ENCODE data around the gene ADGRF5.

ADGRF5 gene

DNA sequence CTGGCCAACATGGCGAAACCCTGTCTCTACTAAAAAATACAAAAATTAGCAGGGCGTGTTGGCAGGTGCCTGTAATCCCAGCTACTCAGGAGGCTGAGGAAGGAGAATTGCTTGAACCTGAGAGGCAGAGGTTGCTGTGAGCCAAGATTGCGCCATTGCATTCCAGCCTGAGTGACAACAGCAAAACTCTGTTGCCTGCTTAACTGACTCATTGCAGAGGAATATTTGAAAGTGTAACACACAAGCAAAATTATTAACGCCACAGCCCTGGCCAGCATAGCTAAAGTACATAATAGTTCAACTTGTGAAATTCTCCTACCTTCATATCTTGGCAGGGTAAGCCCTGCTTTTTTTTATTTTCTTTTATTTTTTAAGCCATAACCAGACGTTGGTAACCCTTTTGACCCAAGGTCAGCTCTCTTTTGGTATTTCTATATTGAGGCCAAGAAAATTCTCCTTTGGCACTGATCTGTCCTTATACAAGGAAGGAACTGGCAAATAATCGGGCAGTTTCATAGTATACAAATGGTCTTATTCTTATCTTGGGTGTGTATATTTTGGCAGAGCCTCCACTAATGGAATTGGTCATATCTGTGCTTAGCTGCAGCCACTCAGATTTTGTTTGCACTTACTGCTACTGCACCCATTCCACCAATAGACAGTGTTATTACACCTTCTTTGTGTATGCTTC is 4.0 kb upstream of the ADGRF5 start:
- TF ChIP-seq, protein P1, sequence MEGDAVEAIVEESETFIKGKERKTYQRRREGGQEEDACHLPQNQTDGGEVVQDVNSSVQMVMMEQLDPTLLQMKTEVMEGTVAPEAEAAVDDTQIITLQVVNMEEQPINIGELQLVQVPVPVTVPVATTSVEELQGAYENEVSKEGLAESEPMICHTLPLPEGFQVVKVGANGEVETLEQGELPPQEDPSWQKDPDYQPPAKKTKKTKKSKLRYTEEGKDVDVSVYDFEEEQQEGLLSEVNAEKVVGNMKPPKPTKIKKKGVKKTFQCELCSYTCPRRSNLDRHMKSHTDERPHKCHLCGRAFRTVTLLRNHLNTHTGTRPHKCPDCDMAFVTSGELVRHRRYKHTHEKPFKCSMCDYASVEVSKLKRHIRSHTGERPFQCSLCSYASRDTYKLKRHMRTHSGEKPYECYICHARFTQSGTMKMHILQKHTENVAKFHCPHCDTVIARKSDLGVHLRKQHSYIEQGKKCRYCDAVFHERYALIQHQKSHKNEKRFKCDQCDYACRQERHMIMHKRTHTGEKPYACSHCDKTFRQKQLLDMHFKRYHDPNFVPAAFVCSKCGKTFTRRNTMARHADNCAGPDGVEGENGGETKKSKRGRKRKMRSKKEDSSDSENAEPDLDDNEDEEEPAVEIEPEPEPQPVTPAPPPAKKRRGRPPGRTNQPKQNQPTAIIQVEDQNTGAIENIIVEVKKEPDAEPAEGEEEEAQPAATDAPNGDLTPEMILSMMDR (IDR thresholded peaks at IDR 0.05; ENCODE audit: extremely low read depth, insufficient read depth, missing control alignments): no peak
- no peak for DNase-seq (ENCODE audit: low spot score)
- in situ Hi-C loops (cut with MboI; ENCODE audit: low pct_unique_long_range_greater_than_20kb, low sequenced_read_pairs, unreplicated experiment): no loop called here

DNA sequence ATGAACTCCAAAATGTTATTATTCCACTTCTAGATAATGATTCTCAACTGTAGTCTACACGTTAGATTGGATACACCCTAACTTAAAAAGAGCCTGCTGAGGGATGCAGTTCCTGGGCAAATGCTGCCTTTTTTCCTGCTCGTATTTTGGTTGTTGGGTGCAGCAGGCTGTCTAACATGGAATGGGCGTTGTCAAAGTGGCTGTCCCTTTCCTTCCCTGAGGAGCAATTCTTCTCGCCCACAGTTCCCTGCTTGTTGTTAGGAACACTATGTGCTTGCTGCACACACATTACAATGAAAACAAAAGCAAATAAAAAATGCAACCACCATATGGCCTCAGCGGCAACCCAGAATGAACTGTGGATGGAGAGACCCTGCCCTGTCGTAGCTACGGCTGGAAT is 1.7 kb upstream of the ADGRF5 start:
- TF ChIP-seq, protein P1 (IDR thresholded peaks at IDR 0.05; ENCODE audit: extremely low read depth, insufficient read depth, missing control alignments): no peak
- in situ Hi-C loops (cut with MboI; ENCODE audit: low pct_unique_long_range_greater_than_20kb, low sequenced_read_pairs, unreplicated experiment): no loop called here
- DNase-seq (ENCODE audit: low spot score): no peak

DNA sequence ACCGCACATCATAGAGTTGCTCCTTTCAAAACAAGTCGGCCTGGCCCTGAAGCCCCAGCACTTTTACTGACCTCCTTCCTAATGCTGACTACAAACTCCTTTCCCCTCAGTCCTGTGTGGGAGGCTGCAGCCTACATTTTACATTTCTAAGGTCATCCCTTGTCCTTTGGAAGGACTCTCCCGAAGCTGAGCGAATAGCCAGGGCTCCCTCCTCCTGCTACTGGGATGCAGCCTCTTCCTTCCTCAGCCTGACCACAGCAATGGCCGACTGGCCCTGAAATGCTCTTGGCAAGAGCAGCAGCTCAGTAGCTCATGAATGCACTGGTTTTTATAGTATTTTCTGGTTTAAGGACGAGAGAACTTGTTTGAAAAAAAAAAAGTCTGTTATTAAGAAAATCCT is 679 bp downstream of the ADGRF5 start:
- DNase-seq (ENCODE audit: low spot score): no peak
- in situ Hi-C loops (cut with MboI; ENCODE audit: low pct_unique_long_range_greater_than_20kb, low sequenced_read_pairs, unreplicated experiment): no loop called here
- TF ChIP-seq, protein P1 (IDR thresholded peaks at IDR 0.05; ENCODE audit: extremely low read depth, insufficient read depth, missing control alignments): no peak

DNA sequence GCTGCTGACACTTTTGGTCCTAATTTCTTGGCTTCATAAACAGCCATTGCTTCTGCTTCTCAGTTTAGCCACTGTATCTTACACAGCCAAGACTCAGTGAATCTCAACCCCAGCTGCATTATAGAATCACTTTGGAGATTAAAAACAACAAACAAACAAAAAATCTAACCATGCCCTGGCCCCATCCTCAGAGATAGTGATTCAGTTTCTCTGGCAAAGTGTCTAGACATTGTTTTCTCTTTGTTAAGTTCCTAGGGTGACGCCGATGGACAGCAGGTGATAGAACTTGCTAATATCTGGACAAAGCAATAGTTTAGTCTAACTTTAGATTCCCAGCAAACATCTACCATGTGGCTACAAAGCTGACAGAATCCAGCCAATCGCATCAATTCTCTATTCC is 2.9 kb downstream of the ADGRF5 start:
- in situ Hi-C loops (cut with MboI; ENCODE audit: low pct_unique_long_range_greater_than_20kb, low sequenced_read_pairs, unreplicated experiment): no loop called here
- DNase-seq (ENCODE audit: low spot score): no peak
- TF ChIP-seq, protein P1 (IDR thresholded peaks at IDR 0.05; ENCODE audit: extremely low read depth, insufficient read depth, missing control alignments): no peak

DNA sequence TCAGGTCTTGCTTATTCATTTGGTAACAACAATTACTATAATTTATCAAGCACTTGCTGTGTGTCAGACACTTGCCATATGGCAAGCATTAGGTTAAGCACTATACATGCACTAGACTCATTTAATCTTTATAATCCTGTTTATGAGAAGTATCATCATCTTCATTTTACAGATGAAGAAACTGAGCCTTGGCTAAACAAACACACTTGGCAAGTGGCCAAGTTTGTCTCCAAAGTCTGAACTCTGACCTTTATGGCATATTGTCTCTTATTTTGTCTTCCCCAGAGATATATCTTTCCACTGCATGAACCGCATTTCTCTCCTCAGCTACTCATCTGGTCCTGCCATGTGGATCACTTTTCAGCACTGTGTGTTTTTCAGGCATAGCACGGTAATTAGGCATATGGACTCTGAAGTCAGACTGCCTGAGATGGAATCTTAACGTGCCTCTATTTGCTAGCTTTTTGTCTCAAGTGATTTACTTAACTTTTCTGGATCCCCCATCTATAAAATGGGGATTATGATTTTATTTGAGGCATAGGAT is 4.7 kb downstream of the ADGRF5 start:
- DNase-seq (ENCODE audit: low spot score): no peak
- TF ChIP-seq, protein P1 (IDR thresholded peaks at IDR 0.05; ENCODE audit: extremely low read depth, insufficient read depth, missing control alignments): no peak

DNA sequence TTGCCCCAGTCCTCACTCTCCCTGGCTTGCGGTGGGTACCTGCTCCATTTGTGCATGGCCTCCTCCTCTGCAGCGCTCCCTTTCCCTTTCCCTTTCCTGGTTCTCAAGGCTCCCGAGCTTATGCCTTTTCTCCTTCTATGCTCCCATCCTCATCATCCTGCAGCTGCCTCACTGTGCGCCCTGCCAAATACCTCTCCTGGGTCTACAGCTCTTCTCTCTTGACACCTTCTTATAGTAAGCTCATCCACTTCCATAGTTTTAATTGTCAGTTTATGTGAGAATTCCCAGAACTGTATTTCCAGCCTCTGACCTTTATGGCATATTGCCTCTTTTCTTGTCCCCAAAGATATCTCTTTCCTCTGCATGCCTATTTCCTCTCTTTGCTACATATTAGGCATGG is 5.9 kb downstream of the ADGRF5 start:
- in situ Hi-C loops (cut with MboI; ENCODE audit: low pct_unique_long_range_greater_than_20kb, low sequenced_read_pairs, unreplicated experiment): no loop called here
- TF ChIP-seq, protein P1 (IDR thresholded peaks at IDR 0.05; ENCODE audit: extremely low read depth, insufficient read depth, missing control alignments): no peak
- no peak for DNase-seq (ENCODE audit: low spot score)

More for the DNA sequence above, 4.7 kb downstream of the ADGRF5 start:
- in situ Hi-C loops (cut with MboI; ENCODE audit: low pct_unique_long_range_greater_than_20kb, low sequenced_read_pairs, unreplicated experiment): no loop called here

Data from GM13977 (cell line).